Smooth muscle cell (in vitro differentiated cells): ENCODE results near the gene FLNB. TPM values are rescaled to one million over a fixed set of nuclear protein-coding genes. Genes with fewer than 3 reads are reported as not detected.

ENCODE experiments used
- DNase-seq: peaks from one replicate; lab custom pipeline; 2025; ENCODE audit not compliant: unreplicated experiment; lab: John Stamatoyannopoulos, UW
- H2AFZ ChIP-seq: fragments of 200-600 bp; sonication (generic); 2 replicates; pipeline ENCODE4 v1.6.0; 2016; ENCODE audit warnings: antibody characterized with exemption, low read depth, mild to moderate bottlenecking
- H3F3A ChIP-seq: fragments of 200-600 bp; sonication (generic); 2 replicates; pipeline ENCODE4 v1.6.0; 2017; ENCODE audit warnings: antibody characterized with exemption, low read depth
- H3K27ac ChIP-seq: fragments of 200-600 bp; sonication (generic); 2 replicates; pipeline ENCODE4 v1.5.1; 2016; ENCODE audit warnings: low read depth, mild to moderate bottlenecking
- H3K27me3 ChIP-seq: fragments of 200-600 bp; sonication (generic); 2 replicates; pipeline ENCODE4 v1.6.1; 2016; ENCODE audit warnings: low read depth, mild to moderate bottlenecking
- H3K36me3 ChIP-seq: fragments of 200-600 bp; sonication (generic); 2 replicates; pipeline ENCODE4 v1.5.1; 2016; ENCODE audit warnings: low read depth
- H3K4me1 ChIP-seq: fragments of 200-600 bp; sonication (generic); 2 replicates; pipeline ENCODE4 v1.5.1; 2016; ENCODE audit warnings: low read depth
- H3K4me2 ChIP-seq: fragments of 200-600 bp; sonication (generic); 2 replicates; pipeline ENCODE4 v1.6.0; 2016; ENCODE audit warnings: mild to moderate bottlenecking
- H3K4me3 ChIP-seq: fragments of 200-600 bp; sonication (generic); 2 replicates; pipeline ENCODE4 v1.5.1; 2016; ENCODE audit warnings: mild to moderate bottlenecking
- H3K79me2 ChIP-seq: fragments of 200-600 bp; sonication (generic); 2 replicates; pipeline ENCODE4 v1.6.0; 2016; ENCODE audit warnings: low read depth, mild to moderate bottlenecking
- H3K9ac ChIP-seq: fragments of 200-600 bp; sonication (generic); 2 replicates; pipeline ENCODE4 v1.6.0; 2016; ENCODE audit warnings: low read depth
- H3K9me3 ChIP-seq: fragments of 200-600 bp; sonication (generic); replicated peaks from 2 replicates; pipeline ENCODE4 v1.5.1; 2016; ENCODE audit warnings: low read depth
- H4K20me1 ChIP-seq: fragments of 200-600 bp; sonication (generic); 2 replicates; pipeline ENCODE4 v1.6.0; 2016; ENCODE audit warnings: low read depth
- WGBS: methylation state at CpG from one replicate; pipeline ENCODE4 v1.1.7; 2016; ENCODE audit warnings: low lambda C conversion rate; 5-methylcytosine and 5-hydroxymethylcytosine counted together
- polyA plus RNA-seq: library from polyadenylated mRNA; unstranded; fragments of >200 nt; fragmentation: Nextera tagmentation; extraction: Ambion mirVana; gene quantifications from 2 replicates; pipeline ENCODE4 v1.2.1, GENCODE V29; 2016
- total RNA-seq: library from RNA; depleted of rRNA; stranded (reverse); fragments of >200 nt; gene quantifications from 2 replicates; pipeline ENCODE4 v1.2.3, GENCODE V29; 2014
- TF ChIP-seq, protein P1 (sequence below): fragments of 200-600 bp; sonication (generic); IDR thresholded peaks from 2 replicates; pipeline ENCODE4 v1.5.1; 2017; ENCODE audit warnings: borderline replicate concordance, mild to moderate bottlenecking, antibody characterized with exemption; ENCODE audit not compliant: insufficient read depth, poor library complexity, severe bottlenecking

The FLNB gene
- total and polyA plus RNA-seq, 2 experiments from 2014 or later: 52.7 to 145 TPM

DNA sequence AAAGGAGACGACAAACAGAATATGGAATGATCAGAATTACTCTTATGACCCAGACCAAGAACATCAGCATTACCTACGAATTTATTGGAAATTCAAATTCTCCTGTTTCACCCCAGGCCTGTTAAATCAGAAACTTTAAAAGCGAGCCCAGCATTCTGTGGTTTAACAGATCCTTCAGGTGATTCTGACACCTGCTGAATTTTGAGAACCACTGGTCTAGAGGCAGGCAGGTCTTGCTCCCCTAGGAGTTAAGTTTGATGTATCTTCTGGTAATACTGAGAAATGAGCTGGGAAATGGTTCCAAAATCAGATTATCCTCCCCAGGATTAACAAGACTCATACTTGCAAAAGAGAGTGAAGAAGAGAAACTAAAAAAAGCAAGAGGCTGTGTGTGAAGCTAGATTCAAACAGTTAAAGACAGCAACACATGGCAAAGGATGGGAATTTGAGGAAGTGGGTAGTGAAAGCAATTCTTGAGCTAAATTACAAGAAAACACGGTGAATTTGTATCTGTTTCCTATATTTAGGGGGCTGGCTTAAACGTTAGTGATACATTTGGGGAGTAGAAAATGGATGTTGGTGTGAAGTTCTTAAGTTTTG is 66.0 kb downstream of the FLNB start:
- peak overlapping the region; percentile 74 for H3K27ac ChIP-seq
- H3K36me3 ChIP-seq: no peaks in the 10 kb centered on the region
- WGBS: 81% methylated on average over 5 of the region's 5 CpGs
- peaks cover 3% of the 10 kb centered on the region for H3K4me1 ChIP-seq
- H4K20me1 ChIP-seq: peaks cover 86% of the 10 kb centered on the region
- DNase-seq: no peak
- H3K9ac ChIP-seq: no peak overlapping the region
- TF ChIP-seq, protein P1, sequence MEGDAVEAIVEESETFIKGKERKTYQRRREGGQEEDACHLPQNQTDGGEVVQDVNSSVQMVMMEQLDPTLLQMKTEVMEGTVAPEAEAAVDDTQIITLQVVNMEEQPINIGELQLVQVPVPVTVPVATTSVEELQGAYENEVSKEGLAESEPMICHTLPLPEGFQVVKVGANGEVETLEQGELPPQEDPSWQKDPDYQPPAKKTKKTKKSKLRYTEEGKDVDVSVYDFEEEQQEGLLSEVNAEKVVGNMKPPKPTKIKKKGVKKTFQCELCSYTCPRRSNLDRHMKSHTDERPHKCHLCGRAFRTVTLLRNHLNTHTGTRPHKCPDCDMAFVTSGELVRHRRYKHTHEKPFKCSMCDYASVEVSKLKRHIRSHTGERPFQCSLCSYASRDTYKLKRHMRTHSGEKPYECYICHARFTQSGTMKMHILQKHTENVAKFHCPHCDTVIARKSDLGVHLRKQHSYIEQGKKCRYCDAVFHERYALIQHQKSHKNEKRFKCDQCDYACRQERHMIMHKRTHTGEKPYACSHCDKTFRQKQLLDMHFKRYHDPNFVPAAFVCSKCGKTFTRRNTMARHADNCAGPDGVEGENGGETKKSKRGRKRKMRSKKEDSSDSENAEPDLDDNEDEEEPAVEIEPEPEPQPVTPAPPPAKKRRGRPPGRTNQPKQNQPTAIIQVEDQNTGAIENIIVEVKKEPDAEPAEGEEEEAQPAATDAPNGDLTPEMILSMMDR: no peak
- no peaks in the 10 kb centered on the region for H3K27me3 ChIP-seq
- peaks cover 6% of the 10 kb centered on the region for H3F3A ChIP-seq
- H3K4me2 ChIP-seq: peak overlapping the region; percentile 50
- no peaks in the 10 kb centered on the region for H3K9me3 ChIP-seq
- H3K79me2 ChIP-seq: peaks cover 92% of the 10 kb centered on the region
- H3K4me3 ChIP-seq: no peak overlapping the region
- H2AFZ ChIP-seq: no peak overlapping the region

DNA sequence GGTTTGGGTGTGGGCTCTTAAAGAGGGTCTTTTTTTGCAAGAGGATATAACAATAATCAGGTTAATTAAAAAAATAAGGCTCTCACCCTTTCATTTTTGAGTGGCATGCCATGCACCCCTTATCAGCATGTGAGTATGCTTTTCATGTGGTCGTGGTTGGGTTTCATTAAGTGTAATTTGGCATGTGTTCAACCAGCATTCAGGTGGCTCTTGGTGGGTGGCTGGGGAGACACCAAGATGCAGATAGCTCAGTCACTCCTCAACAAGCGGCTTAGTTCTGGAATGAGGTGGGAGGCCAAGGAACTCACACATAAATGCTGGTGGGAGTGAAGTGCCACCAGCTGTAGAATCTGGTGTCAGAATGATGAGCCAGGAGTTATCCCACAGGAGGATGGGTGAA is 66.8 kb downstream of the FLNB start:
- no peaks in the 10 kb centered on the region for H3K36me3 ChIP-seq
- TF ChIP-seq, protein P1: no peak
- no peak overlapping the region for H3K9ac ChIP-seq
- H3K4me1 ChIP-seq: peaks cover 3% of the 10 kb centered on the region
- H2AFZ ChIP-seq: no peak overlapping the region
- no peaks in the 10 kb centered on the region for H3K27me3 ChIP-seq
- no peaks in the 10 kb centered on the region for H3K9me3 ChIP-seq
- H4K20me1 ChIP-seq: peaks cover 86% of the 10 kb centered on the region
- H3F3A ChIP-seq: peaks cover 6% of the 10 kb centered on the region
- no peak for DNase-seq
- 59% methylated on average over 2 of the region's 2 CpGs for WGBS
- no peak overlapping the region for H3K4me3 ChIP-seq
- peaks cover 89% of the 10 kb centered on the region for H3K79me2 ChIP-seq
- peak overlapping the region; percentile 37 for H3K4me2 ChIP-seq
- no peak overlapping the region for H3K27ac ChIP-seq

DNA sequence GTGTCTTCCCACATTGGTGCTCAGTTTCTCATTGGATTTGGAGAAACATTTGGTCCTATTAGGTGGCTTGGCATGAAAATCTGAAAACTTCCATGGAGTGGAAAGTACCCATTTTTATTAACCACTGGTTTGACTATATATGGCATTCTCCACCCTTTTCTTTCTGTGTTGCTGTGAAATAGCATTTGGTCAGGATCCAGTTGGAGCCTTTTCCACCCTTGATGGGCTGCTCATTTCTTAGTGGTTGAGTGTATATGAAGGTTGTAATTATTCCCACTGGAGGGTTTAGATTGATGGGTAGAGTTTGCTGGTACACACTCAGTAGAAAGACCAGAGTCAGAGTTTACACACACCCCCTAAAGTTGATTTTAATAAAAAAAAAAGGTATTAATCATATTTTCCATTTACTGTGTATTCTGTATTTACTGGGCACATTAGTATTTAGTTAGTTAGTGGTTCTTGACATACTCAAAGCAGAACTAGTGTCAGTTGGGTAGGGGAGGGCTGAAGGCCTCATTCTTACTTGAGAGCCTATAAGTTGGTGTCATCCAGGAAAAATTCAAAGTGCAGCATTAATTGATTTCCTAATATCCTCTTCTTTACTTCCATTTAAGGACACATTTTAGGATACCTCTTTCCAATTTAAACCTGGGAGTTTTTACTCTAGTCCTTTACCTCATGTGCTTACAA is 69.5 kb downstream of the FLNB start:
- no peak for DNase-seq
- no peak overlapping the region for H3K9ac ChIP-seq
- TF ChIP-seq, protein P1: no peak
- H3K4me3 ChIP-seq: no peak overlapping the region
- H2AFZ ChIP-seq: no peak overlapping the region
- peaks cover 78% of the 10 kb centered on the region for H3K79me2 ChIP-seq
- H3K27ac ChIP-seq: no peak overlapping the region
- H3F3A ChIP-seq: peaks cover 11% of the 10 kb centered on the region
- no peaks in the 10 kb centered on the region for H3K9me3 ChIP-seq
- no peaks in the 10 kb centered on the region for H3K27me3 ChIP-seq
- H4K20me1 ChIP-seq: peaks cover 76% of the 10 kb centered on the region
- H3K36me3 ChIP-seq: no peaks in the 10 kb centered on the region
- no peak overlapping the region for H3K4me2 ChIP-seq
- peaks cover 9% of the 10 kb centered on the region for H3K4me1 ChIP-seq

DNA sequence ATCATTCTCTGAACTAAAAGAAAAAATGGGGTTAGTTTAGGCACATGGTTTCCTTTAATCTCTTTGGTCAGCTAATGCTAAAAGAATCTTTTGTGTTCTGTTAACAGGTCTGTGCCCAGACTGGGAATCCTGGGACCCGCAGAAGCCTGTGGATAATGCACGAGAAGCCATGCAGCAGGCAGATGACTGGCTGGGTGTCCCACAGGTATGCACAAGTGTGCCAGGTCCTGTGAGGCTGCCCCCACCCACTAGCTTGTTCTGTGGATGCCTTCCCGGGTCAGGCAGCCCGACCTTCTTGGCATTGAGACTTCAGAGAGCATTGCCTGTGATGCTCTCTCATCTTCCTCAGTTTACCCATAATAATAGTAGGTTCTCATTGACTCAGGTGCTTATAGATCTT is 70.4 kb downstream of the FLNB start:
- TF ChIP-seq, protein P1: no peak
- WGBS: 84% methylated on average over 4 of the region's 4 CpGs
- Histone ChIP-seq H4K20me1 (peaks cover 68% of the 10 kb centered on the region), H3K4me3 (no peak overlapping the region), H3K79me2 (peaks cover 76% of the 10 kb centered on the region), H3K9me3 (no peaks in the 10 kb centered on the region), H3F3A (peaks cover 11% of the 10 kb centered on the region), H3K27me3 (no peaks in the 10 kb centered on the region), H3K36me3 (no peaks in the 10 kb centered on the region), H3K4me1 (peaks cover 9% of the 10 kb centered on the region), H3K9ac (no peak overlapping the region), H2AFZ (no peak overlapping the region), H3K27ac (no peak overlapping the region), H3K4me2 (no peak overlapping the region)
- no peak for DNase-seq
